Type B pancreatic cell (in vitro differentiated cells): ENCODE data around the gene TNK2. TPM values are rescaled to one million over a fixed set of nuclear protein-coding genes. Genes with fewer than 3 reads are reported as not detected.

Experiments used
- DNase-seq: peaks from one replicate; pipeline ENCODE4 v3.0.0; 2021; ENCODE audit warnings: mixed read lengths; ENCODE audit not compliant: unreplicated experiment; ENCODE audit errors: extremely low spot score
- H3K27ac Mint-ChIP-seq: 2 replicates; pipeline ENCODE4 v1.8.0; 2021; ENCODE audit warnings: mild to moderate bottlenecking, mixed read lengths
- H3K27me3 Mint-ChIP-seq: 2 replicates; pipeline ENCODE4 v1.8.0; 2021; ENCODE audit warnings: mixed read lengths
- H3K36me3 Mint-ChIP-seq: 2 replicates; pipeline ENCODE4 v1.8.0; 2021; ENCODE audit warnings: mixed read lengths
- H3K4me1 Mint-ChIP-seq: one replicate; pipeline ENCODE4 v1.8.0; 2021; ENCODE audit warnings: mixed read lengths; ENCODE audit not compliant: unreplicated experiment
- H3K4me3 Mint-ChIP-seq: 2 replicates; pipeline ENCODE4 v1.8.0; 2021; ENCODE audit warnings: mild to moderate bottlenecking, mixed read lengths
- H3K9me3 Mint-ChIP-seq: 2 replicates; pipeline ENCODE4 v1.8.0; 2021; ENCODE audit warnings: mixed read lengths
- CTCF ChIP-seq: fragments of 200-600 bp; sonication (generic); conservative IDR thresholded peaks from 2 replicates; pipeline ENCODE4 v1.5.0; 2021; ENCODE audit warnings: antibody characterized with exemption, mild to moderate bottlenecking
- total RNA-seq: library from RNA; stranded (reverse); gene quantifications from 2 replicates; pipeline ENCODE4 v1.2.1, GENCODE V29; 2021; ENCODE audit warnings: low replicate concordance

Gene TNK2
- total RNA-seq, 1 donor from 2014 or later, result 42.5 TPM

- Mint-ChIP-seq H3K4me1 (no peaks in the 10 kb centered on the region), H3K9me3 (no peaks in the 10 kb centered on the region), H3K36me3 (no peaks in the 10 kb centered on the region), H3K27me3 (no peaks in the 10 kb centered on the region), H3K4me3 (no peak overlapping the region), H3K27ac (no peak overlapping the region)
- TF ChIP-seq CTCF, result no peak
- no peak for DNase-seq
Measured at GRCh38 chr3:195876297-195877064, 31.9 kb downstream of the TNK2 start.

GRCh38 chr3:195875482-195876236 lies 32.7 kb downstream of the TNK2 start:
- DNase-seq, result no peak
- H3K9me3 Mint-ChIP-seq, result no peaks in the 10 kb centered on the region
- no peaks in the 10 kb centered on the region for H3K27me3 Mint-ChIP-seq
- no peak overlapping the region for H3K4me3 Mint-ChIP-seq
- H3K36me3 Mint-ChIP-seq, result no peaks in the 10 kb centered on the region
- no peak for TF ChIP-seq CTCF
- no peaks in the 10 kb centered on the region for H3K4me1 Mint-ChIP-seq
- H3K27ac Mint-ChIP-seq, result no peak overlapping the region

GRCh38 chr3:195873971-195874370 lies 34.4 kb downstream of the TNK2 start:
- no peaks in the 10 kb centered on the region for H3K36me3 Mint-ChIP-seq
- no peak for DNase-seq
- no peak overlapping the region for H3K4me3 Mint-ChIP-seq
- no peaks in the 10 kb centered on the region for H3K27me3 Mint-ChIP-seq
- H3K4me1 Mint-ChIP-seq, result no peaks in the 10 kb centered on the region
- no peak overlapping the region for H3K27ac Mint-ChIP-seq
- no peak for TF ChIP-seq CTCF
- no peaks in the 10 kb centered on the region for H3K9me3 Mint-ChIP-seq

GRCh38 chr3:195873281-195873887 lies 35.0 kb downstream of the TNK2 start:
- H3K4me3 Mint-ChIP-seq, result no peak overlapping the region
- no peak overlapping the region for H3K27ac Mint-ChIP-seq
- H3K9me3 Mint-ChIP-seq, result no peaks in the 10 kb centered on the region
- H3K4me1 Mint-ChIP-seq, result no peaks in the 10 kb centered on the region
- H3K36me3 Mint-ChIP-seq, result no peaks in the 10 kb centered on the region
- H3K27me3 Mint-ChIP-seq, result no peaks in the 10 kb centered on the region
- TF ChIP-seq CTCF, result no peak
- no peak for DNase-seq

GRCh38 chr3:195872800-195873199 lies 35.6 kb downstream of the TNK2 start:
- no peak for TF ChIP-seq CTCF
- Mint-ChIP-seq H3K27me3 (no peaks in the 10 kb centered on the region), H3K36me3 (no peaks in the 10 kb centered on the region), H3K9me3 (no peaks in the 10 kb centered on the region), H3K4me3 (no peak overlapping the region), H3K27ac (no peak overlapping the region), H3K4me1 (no peaks in the 10 kb centered on the region)
- no peak for DNase-seq
